Skin epidermis (tissue), 12 donors: ENCODE data around the gene NECAB3.
"Not testable (repeated sequence)": the region's sequence is repeated elsewhere in the genome, so short reads cannot be mapped to it uniquely, and the experiment has no call there.

Experiments used
- H3K27ac ChIP-seq, 21 experiments: fragments of 200-600 bp; sonication (generic) in 11 of 21; one replicate each; pipeline ENCODE4 v1.5.0; 2020; ENCODE audit warnings: mild to moderate bottlenecking in 3 of 21, inconsistent platforms in 2 of 21, moderate library complexity in 2 of 21
- H3K4me3 ChIP-seq, 7 experiments: fragments of 200-600 bp; sonication (generic) in 2 of 7; one replicate each; pipeline ENCODE4 v1.5.0; 2020; ENCODE audit warnings: inconsistent platforms in 2 of 7, mild to moderate bottlenecking in 2 of 7, moderate library complexity in 1 of 7

Gene NECAB3

DNA sequence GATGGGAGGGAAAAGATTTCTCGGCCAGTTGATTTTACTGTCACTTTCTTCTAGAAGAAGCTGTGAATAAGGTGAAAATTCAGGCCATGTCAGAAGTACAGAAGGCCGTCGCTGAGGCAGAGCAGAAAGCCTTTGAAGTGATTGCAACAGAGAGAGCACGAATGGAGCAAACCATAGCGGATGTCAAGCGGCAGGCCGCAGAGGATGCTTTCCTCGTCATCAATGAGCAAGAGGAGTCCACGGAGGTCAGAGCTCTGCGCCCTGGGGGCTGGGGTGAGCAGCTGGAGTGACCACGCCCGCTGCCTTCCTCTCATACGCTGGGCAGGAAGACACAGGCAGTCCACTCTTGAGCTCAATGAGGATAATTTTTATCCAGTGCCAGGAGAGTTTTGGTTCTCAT is 33.9 kb downstream of the NECAB3 start:
- H3K4me3 ChIP-seq = no peak overlapping the region
- H3K27ac ChIP-seq = no peak overlapping the region

DNA sequence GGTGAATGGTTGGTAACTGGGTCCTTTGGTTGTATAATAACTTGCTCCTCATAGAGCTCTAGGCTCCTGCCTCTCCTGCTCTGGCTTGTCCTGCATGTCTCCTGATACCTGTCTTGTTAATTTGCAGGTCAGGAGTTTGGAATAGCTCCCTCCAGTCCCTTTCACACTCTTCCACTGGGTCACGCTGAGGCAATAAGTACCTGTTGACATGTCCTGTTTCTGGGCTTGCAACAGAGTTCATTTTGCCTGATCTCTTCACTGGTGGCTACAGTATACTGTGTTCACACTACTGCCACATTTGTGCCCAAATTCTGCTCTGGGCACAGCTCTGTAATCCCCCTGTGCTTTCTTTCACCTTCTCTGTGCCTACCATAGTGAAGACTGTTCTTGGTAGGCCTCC is 37.5 kb downstream of the NECAB3 start:
- Histone ChIP-seq H3K27ac (no peak overlapping the region), H3K4me3 (no peak overlapping the region)

DNA sequence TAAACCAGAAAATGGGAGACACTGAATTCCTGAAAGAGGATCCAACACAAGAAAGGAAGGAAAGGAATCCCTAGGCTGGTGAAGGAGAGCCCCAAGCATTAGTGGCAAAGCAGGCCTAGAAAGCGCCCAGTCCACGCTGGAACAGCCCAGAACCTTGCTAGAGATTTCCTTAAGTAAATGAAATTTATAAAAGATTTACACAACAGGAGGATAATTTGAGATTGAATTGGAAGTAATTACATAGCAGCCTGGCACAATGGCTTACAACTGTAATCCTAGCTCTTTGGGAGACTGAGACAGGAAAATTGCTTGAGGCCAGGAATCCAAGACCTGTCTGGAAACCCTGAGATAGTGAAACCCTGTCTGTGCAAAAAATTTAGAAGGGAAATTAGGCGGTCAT is 38.9 kb downstream of the NECAB3 start:
- H3K27ac ChIP-seq = no peak overlapping the region
- no peak overlapping the region for H3K4me3 ChIP-seq

DNA sequence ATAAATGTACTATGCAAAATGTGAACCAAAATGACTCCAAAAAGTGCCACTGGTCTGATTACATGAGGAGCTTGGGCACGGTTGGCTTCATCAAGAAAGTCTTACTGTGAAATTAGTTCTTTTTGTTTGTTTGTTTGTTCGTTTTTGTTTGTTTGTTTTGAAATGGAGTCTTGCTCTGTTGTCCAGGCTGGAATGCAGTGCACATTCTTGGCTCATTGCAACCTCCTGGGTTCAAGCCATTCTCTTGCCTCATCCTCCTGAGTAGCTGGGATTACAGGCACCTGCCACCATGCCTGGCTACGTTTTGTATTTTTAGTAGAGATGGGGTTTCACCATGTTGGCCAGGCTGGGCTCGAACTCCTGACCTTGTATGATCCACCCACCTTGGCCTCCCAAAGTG is 42.3 kb downstream of the NECAB3 start:
- H3K27ac ChIP-seq, H3K4me3 ChIP-seq: not testable (repeated sequence)

DNA sequence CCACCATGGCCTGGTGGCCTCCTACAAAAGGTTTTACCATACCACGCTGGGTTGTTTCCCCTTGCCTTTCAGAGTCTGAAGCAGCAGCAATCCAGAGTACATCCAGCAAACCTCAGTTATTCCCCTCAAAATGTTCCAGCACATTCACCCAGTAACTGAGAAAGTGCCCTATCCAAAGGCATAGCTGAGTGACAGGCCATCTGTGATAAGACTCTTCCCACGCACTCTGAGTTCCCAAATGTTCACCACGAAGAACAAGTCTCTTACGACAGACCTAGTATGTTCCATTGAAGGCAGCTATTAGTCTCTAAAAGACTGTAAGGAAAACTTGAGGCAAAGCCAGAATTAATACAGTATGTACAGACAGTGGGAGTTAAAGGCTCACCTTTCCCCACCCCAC is 43.7 kb downstream of the NECAB3 start:
- Histone ChIP-seq H3K4me3 (no peak overlapping the region), H3K27ac (no peak overlapping the region)

DNA sequence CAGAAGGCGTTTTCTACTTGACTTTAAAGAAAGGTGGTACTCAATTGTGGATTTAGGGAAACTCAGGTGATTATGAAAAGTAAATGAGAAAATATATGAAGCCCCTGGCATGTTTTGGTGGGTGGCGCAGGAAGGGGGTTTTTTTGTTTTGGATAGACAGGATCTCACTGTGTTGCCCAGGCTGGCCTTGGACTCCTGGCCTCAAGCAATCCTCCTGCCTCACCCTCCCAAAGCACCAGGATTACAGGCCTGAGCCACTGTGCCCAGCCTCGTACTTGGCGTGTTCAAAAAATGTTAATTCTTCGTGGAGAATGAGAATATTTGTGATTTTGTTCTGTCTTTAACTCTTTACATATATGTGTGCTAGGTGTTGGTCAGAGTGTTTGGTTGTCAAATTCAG is 44.2 kb downstream of the NECAB3 start:
- H3K4me3 ChIP-seq = no peak overlapping the region
- no peak overlapping the region for H3K27ac ChIP-seq

DNA sequence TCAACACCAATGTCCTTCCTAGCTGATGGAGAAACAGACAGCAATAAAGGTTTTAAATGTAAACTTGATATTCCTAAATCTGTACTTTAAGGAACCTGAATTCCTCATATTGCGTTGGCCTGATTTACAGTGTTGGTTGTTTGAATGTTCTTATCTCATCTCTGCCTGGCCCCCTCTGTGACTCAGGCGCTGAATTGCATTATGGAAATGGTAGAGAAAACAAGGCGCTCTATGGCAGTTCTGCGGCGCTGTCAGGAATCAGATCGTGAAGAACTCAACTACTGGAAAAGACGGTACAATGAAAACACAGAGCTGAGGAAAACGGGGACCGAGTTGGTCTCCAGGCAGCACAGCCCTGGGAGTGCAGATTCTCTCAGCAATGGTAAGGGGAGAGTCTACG is 44.7 kb downstream of the NECAB3 start:
- no peak overlapping the region for H3K27ac ChIP-seq
- H3K4me3 ChIP-seq = no peak overlapping the region

DNA sequence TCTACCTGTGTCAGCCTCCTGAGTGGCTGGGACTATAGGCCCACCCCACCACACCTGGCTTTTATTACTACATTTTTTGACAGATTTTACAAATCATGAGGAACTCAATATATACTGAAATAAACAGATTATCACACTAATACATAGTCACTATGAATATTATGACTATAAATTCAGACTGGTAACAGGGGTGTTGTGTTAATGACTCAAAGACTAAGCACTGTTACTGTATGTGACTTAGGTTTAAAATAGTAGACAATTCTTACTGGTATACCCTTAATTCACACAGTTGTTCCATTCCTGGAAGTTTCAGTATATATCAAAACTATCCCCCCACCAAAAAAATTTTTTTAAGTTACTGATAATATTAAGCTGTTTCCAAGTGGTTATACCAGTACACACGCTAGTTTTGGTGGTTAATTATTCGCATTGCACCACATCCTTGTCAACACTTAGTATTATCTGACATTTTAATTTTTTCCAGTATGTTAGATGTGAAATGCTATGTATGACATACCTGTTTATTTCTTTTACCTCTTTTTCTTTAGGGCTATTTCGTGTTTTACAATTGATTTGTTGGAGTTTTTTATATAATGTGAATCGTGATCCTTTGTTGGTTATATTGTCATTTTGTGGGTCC is 46.5 kb downstream of the NECAB3 start:
- H3K27ac ChIP-seq = no peak overlapping the region
- H3K4me3 ChIP-seq = no peak overlapping the region

DNA sequence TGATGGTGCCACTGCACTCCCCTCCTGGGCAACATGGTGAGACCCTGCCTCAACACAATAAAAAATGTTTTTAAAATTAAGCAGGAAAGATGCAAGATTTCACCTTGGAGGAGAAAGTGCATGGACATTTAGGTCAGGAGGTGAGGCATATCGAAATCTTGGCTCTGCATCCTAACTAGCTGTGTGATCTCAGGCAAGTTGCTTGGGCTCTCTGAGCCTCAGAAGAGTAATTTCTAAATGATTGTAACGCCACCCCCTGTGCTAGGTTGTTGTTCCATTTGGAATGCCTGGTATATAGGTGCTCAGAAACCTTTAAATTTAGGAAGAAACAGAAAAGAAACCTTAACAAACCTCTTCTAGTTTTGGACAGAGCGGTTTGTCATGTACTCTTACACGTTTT is 48.0 kb downstream of the NECAB3 start:
- H3K27ac ChIP-seq = no peak overlapping the region
- H3K4me3 ChIP-seq = no peak overlapping the region

DNA sequence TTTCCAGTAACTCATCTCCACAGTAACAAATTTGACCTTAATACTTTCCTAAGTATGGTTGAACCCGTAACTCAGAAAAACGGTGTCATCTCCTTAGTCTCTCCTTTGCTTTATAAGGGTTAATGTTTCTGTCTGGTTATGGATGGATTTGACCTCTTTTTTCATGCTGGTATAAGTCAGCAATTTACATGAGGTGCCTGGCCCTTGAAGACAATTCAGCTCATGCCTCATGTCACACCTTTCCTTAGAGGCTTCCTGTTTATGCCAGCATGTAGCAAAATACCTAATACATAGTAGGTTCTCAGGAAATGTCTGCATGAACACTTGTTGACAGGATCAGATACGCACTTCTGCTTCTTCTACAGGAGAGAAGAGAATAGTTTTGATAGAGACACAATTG is 49.8 kb downstream of the NECAB3 start:
- H3K4me3 ChIP-seq = no peak overlapping the region
- peak overlapping the region in 2 of 21 experiments; percentile 7 to 38 for H3K27ac ChIP-seq

DNA sequence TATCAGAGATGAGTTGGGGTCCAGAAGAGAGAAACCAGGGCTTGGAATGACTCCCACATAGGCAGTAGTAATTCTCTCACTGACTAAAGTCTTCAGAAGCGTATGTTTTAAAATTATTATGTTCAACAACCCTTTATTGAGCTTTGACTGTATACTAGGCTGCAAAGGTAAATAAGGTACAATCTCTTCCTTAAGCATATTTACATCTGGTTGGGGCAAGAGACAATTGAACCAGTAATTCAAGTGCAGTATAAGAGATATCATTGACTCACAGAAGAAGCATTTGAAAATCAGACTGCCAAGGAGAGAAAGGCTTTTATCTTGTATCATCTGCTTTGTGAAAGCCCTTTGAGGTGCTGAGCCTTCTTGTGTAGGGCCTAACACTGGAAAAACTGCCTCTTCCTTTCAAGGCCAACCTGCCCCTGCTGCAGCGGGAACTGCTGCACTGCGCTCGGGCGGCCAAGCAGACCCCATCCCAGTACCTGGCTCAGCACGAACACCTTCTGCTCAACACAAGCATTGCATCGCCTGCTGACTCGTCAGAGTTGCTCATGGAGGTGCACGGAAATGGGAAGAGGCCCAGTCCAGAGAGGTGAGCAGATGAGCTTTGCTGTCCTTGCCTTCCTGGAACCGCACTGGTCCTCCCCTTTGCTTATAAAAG is 51.4 kb downstream of the NECAB3 start:
- no peak overlapping the region for H3K27ac ChIP-seq
- no peak overlapping the region for H3K4me3 ChIP-seq

DNA sequence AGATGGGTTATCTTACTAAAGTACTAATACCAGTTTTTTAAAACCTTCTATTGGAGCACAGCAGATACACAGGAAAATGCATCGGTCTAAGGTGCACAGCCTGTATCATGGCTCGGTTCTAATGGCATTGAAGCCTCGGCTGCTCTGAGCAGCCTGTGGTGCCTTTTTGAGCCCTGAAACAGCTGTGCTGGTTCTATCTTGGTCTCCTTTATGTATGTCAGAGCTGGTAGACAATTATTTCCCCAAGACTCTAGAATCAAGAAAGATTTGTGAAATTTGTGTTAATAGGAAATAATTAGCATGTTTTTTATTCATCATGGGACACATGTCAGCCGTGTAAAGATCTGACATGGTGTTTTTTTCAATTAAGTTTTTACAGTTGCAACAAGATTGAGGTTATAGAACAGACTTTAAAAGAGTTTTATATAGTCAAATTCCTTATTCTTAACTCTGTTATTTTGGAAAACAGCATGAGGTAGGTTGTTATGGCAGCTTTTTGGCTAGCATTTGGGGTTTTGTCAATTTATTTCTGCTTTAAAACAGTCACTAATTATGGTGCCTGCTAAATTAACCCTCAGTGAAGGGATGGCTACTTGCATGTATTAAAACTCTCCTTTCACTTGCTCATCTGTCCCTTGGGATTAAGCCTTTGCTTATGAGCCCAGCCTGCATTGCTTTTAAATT is 52.4 kb downstream of the NECAB3 start:
- no peak overlapping the region for H3K4me3 ChIP-seq

DNA sequence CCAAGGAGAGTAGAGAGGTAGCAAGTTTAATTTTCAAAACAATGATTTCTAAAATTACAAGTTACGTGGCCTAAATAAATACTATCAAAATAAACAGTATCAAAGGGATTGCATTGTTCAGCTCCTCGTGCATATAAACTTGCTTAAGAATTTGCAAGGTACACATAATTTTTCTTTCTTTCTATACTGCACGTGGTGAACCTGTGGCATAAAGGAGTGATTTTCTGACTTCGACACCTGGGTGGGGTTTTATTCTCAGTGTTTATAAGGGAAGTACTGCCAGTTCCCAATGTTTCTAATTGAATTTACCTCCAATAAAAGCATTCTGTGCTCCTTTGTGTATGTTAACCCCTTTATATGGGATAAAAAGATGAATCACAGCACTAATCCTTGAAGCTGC is 62.2 kb downstream of the NECAB3 start:
- Histone ChIP-seq H3K27ac (no peak overlapping the region), H3K4me3 (no peak overlapping the region)

More for the DNA sequence above, 52.4 kb downstream of the NECAB3 start:
- no peak overlapping the region for H3K27ac ChIP-seq

DNA sequence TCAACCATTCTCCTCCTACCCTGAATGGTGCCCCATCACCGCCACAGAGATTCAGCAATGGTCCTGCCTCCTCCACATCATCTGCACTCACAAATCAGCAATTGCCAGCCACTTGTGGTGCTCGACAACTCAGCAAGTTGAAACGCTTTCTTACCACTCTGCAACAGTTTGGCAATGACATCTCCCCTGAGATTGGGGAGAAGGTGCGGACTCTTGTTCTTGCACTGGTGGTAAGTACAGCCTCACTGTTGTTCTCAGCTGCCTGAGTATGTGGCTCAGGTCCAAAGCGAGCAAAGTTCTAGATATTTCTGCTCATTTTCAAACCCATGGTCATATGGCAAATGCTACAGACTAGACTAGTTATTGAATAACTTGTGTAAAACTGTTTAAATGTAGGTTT is 63.1 kb downstream of the NECAB3 start:
- H3K27ac ChIP-seq = no peak overlapping the region

DNA sequence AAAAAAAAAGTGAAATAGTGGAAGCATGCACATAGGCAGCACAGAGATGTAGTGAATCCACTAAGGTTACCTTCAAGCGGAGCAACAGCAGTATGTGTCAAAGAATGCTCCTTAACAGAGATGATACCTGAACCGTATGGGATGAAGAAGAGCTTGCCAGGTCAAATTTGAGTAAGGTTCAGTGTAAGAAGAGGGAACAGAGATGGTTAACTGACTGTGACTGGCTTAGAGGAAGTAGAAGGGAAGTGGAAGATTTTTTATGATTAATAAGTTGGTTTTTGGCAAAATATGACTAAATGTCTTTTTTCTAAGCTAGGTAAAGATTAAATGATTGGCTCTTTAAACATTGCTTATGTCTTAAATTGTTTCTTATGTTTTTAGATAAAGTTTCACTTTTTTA is 64.7 kb downstream of the NECAB3 start:
- Histone ChIP-seq H3K27ac (no peak overlapping the region), H3K4me3 (no peak overlapping the region)

More for the DNA sequence above, 63.1 kb downstream of the NECAB3 start:
- no peak overlapping the region for H3K4me3 ChIP-seq
